ENCODE data around the gene RLBP1.

RLBP1 gene

GRCh38 chr15:89205991-89206585 lies 15.3 kb downstream of the RLBP1 start:
- DNase-seq = no peak

DNA sequence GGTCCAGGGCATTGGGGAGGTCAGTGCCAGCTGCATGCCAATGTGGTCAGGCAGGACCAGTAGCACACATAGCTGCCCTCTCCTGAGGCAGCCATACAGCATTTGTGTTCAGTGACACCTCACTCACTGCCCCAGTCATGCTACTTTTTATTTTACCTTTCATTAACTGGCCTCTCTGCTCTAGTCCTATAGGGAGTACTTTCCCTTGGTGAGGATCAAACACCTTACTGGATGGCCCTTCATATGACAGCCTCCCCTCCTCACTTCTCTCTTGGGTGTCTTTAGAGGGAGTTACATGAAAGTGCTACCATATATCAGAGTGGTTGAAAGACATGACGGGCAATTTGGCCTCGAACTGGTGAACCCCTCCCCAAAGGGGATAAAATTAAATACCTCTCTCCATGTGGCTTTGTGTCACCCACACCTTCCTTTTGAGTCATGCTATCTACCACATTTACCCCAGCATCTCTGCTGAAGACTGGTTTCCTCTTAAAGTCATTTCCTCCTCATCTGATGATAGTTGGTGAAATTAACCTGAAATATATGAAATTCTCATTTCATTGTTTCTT lies 17.6 kb downstream of the RLBP1 start:
- no peak for DNase-seq

DNA sequence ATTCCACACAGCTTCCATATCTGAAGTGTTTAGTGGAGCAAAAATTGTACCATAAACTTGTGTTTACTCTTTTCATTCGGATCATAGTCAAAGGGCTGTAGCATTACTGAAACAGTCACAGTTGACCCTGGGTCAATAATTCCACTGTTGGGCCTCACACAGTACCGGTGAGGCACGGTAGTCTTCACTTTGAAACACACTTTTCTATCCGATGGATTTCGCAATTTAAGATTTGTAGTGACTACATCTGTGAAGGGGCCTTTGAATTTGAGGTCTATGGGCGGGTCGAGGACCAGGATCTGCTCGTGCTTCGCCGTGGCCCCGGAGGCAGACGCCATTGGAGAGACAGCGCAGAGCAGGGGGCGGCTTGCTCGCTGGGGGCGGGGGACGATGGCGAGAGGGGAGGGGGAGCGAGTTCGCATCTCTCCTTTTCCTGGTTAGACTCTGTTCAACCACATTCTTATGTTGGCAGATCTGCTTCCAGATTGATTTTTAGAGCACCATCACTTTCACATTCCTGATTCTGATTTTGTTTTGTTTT lies 19.8 kb downstream of the RLBP1 start:
- no peak for DNase-seq

GRCh38 chr15:89200182-89200581 lies 21.2 kb downstream of the RLBP1 start:
- no peak for DNase-seq

DNA sequence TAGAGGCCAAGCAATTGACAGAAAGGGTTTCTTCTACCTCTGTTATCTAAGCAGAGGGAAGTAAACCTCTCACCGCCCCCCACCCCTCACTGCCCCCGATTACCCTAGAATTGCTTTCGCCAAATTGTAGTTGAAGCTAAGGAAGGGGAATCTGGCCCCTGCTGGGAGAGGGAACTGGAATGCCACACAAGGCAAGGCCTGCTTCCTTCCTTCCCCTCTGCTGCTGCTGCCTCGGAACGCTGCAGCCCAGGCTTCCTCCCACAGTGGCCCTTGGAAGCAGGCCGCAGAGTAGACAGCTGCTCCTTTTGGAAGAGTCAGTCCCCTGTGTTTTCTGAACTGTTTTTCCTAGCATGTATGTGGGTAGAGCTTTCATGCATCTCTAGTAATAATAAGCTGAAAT lies 21.6 kb downstream of the RLBP1 start:
- no peak for DNase-seq

- no peak for DNase-seq
Measured at GRCh38 chr15:89198934-89199333, 22.4 kb downstream of the RLBP1 start.

DNA sequence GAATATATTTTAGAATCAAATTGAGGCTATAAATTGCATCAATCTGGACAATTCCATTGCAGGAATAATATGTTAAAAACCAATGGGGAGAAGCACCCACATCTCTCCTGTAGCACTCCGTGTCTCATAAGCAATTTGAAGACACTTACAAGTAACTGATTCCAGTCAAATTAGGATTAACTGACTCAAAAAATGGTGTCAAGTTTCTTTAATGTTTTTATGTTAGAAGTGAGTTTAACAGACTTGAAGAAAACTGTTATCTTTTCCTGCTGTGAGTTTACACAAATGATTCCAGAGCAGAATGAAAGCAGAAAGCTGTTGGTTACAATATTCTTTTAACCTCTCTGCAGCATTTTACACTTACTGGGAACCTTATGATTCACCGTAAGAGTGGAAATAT lies 23.2 kb downstream of the RLBP1 start:
- no peak for DNase-seq

- no peak for DNase-seq
Measured at GRCh38 chr15:89197503-89197971, 23.8 kb downstream of the RLBP1 start.

DNA sequence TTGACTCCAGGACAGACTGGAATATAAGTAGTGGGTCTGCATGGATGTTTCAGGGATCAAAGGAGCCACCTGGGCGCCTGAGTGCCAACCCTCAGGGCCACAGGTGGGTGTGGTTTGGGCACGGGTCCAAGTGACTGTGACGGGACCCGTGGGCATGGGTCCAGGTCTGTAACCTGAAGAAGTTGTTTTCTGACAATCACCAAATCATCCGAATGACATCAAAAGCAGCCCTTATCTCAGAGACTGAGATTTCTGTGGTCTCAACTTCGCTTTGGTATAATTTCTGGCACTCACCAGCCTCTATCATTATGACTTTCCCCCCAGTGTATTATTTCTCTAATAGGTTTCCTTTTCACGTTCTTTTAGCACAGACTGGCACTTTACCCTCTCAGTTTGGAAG lies 24.4 kb downstream of the RLBP1 start:
- DNase-seq = no peak

- no peak for DNase-seq
Measured at GRCh38 chr15:89196241-89196640, 25.1 kb downstream of the RLBP1 start.

DNA sequence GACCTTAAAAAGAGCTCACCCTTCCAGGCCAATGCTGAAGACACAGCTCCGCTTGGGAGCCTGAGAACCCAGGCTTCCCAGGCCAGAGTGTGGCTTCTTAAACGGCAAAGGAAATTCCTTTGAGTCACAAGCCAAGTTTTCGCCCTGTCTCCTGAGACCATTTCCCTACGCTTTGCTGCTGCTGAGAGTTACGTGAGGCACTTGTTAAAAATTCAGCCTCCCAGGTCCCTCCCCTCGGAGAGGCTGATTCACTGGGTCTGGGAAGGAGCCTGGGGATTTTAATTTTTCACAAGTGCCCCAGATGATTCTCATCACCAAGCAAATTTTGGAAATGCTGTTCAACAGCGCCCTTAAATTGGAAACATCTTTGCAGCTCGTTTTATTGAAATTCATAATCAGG lies 25.5 kb downstream of the RLBP1 start:
- no peak for DNase-seq

- DNase-seq = no peak
Measured at GRCh38 chr15:89194608-89195007, 26.8 kb downstream of the RLBP1 start.

DNA sequence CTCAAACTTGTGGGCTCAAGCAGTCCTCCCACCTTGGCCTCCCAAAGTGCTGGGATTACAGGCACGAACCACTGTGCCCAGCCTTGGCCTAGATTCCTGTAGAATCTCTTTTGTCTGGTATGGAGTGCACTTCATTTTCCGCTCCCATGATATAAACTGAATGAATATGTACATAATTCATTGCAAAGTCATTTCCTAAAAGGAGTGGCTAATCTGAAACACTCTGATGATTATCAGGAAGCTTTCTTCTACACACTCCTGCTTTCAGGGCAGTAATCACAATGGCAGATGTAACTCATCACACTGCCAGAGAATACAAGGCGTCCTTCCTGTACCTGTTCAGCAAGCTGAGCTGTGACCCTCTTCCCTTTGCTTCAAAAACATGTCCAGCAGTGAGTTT lies 28.6 kb downstream of the RLBP1 start:
- no peak for DNase-seq

DNA sequence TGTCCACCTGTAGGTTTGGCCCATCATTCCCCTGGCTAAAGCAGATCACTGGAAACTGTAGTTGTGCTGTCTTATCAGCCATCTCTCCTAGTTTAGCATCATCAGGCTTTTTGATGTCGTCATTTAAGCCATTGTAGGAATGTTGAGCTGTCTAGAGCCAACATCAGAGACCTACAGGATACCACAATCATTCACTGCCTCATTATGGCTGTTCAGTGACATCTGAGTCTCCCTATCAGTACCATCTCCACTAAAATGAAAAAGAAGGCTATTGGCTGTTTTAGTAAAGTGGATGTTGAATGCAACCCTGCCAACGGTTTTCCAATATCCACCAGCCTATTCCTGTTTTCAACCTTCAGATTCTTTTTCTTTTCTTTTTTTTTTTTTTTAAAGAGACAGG lies 29.2 kb downstream of the RLBP1 start:
- no peak for DNase-seq

- DNase-seq = no peak
Measured at GRCh38 chr15:89187986-89188514, 33.3 kb downstream of the RLBP1 start.

DNA sequence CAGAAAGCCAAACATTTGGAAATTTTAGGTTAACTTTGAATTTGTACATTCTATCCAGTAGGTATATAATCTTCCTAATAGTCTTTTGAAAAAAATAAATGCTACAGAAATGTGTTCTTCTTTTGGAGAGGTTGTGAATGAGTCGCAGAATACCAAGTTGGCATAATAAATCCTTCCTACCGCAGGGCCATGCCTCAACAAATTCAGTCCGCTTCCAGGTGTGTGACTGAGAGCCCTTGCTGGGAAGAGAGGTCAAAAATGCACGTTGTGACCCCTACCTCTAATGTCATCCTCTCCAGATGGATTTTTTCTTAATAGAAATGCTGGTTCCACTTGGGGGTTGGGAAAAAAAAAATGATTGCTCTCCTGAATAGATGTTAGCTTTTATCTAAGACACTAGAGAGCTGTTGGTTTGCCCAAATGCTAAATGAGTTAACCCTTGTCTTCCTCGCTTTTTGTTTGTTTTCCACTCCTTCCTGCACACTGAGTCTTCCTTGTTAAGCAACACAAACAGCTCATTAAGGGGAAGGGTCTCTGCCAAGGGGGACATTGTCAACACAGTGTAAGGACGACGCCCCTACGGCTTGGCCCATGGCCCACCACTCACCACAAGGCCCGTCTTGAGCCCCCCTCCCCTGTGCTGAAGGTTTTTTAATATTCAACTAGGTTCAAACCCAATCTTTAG lies 33.9 kb downstream of the RLBP1 start:
- DNase-seq = no peak

- DNase-seq = no peak
Measured at GRCh38 chr15:89186803-89187202, 34.6 kb downstream of the RLBP1 start.

DNA sequence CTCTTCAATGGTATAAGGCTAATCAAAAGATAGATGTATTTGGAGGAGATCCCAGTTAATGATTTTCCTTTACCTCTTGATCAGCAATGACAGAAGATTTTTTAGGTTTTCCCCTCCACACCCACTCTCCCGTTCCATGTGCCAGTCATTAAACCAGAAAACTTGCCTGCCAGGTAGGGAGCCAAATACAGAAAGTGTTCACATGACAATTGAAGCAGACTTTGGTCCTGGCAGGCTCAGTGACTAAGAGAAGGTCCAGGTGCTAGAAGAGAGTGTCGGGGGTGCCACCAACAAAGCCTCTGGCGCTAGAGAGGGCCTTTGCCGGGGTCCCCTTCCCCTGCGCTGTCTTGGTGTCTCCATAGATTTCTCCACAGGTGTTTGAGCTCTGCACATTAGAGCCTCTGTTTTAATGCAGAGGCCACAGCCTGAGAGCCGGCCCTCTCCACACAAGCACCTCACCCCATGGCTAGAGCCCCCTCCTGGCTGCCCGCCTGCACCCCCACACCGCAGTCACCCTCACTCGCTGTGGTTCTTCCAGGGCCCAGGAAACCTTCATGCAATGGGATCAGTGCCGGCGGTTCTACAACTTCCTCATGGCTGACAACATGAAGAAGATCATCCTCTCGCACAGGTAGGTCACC lies 36.4 kb downstream of the RLBP1 start:
- DNase-seq = no peak

DNA sequence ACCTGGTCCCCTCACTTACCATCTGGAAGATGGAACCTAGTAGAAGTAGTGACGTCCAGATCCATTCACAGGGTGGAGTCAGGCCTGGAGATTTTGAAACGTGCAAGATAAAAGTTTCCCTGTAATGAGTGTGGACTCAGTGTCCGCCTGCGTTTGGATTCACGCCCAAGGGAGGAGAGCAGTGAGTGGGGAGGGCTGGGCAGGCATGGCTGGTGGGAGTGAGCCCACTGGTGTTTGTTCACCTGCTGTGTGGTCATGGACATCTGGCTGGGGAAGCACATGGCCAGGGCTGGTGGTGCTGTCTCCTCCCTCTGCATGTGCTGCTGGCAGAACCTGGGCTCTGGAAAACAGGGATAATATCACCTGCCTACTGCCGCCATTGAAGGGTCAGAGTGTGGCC lies 37.0 kb downstream of the RLBP1 start:
- DNase-seq = peak; percentile 54

DNA sequence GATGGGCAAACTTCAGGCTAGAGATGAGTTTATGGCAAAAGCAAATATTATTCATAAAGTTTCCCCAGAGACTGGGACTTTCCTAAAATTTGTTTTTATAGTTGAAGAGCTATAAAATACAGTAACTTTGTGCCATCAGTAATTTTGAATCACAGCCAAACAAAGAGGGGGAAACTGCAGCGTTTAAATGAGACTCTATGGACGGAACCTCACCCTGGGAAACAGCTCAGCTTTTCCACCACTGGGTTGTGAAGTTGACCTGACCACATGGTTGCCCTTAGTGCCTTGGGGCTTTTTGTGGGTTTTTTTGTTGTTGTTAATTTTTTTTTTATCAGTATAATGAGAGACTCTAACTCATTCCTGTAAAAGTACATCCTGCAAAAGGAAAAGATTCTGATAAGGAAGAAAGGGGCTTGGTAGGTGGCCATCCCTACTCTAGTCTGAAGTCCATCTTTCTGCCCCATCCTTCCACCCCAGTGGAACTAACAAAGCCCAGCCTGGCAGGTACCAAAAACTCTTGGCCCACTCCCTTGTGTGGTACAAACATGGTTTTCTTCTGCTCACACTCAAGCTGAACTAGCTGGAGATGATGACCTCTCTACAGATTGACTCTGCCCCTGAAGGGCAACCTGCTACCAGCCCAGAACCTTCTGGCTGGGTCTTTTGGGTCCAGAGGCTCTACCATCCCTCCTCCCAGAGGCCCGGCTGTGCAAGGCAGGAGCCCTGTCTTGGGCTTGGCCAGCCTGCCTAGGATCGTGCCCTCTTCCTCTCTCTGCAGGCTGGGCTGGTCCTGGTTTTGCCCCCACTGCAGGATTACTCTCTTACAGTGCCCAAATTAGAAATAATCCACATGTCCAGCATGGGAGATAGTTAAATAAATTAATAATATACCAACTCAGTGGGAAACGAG lies 41.2 kb downstream of the RLBP1 start:
- no peak for DNase-seq

DNA sequence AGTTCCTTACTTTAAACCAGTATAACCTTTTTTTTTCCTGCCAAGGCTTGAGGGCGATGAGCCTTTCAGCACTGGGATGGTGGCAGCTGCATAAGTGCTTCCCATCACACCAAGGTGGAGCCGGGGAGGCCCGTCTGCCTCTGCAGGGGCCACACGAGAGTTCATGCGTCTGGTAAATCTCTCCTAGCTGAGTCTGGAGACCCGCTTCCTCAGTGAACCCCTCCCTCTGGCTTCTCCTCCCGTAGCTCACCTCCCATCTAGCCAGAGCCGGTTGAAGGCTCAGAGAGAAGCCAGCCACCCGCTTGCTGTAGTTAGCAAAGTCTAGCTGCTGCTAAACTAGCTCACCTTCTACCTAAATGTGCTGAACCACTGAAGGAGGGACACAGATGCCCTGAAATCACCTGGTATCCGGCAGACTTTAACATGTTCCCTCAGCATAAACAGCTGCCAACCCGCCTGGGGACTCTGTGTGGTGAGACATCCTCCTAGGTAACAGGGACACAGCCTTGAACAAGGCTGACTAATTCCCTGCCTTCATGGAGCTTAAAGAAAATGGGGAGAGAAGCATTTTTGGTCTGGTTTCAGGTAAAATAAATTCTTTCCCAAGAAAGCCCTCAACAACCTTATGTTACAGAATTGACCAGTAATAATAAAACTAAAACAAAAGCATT lies 42.9 kb downstream of the RLBP1 start:
- DNase-seq = no peak
